Measurements from ENCODE around the gene CFAP61.

CFAP61 gene

GRCh38 chr20:20207291-20207690, 155.0 kb downstream of the CFAP61 start:
- H3K27ac ChIP-seq (ENCODE audit: low read length), result no peak overlapping the region
- WGBS (ENCODE audit: insufficient coverage, insufficient read length), result no CpG with 5 or more reads among the region's 6 CpGs
- H3K27me3 ChIP-seq (ENCODE audit: control insufficient read depth, insufficient read depth, low read length), result no peaks in the 10 kb centered on the region
- no peaks in the 10 kb centered on the region for H3K36me3 ChIP-seq (ENCODE audit: control insufficient read depth, insufficient read depth, low read length)
- no peaks in the 10 kb centered on the region for H3K9me3 ChIP-seq (ENCODE audit: control insufficient read depth, insufficient read depth, low read length)
- H3K4me3 ChIP-seq (ENCODE audit: low read length), result no peak overlapping the region
- no peaks in the 10 kb centered on the region for H3K4me1 ChIP-seq (ENCODE audit: control insufficient read depth, insufficient read depth, low read length)
- DNase-seq (ENCODE audit: low read depth, low spot score), result peak; percentile 25

GRCh38 chr20:20207872-20208271, 155.5 kb downstream of the CFAP61 start:
- no CpG with 5 or more reads among the region's 7 CpGs for WGBS (ENCODE audit: insufficient coverage, insufficient read length)

DNA sequence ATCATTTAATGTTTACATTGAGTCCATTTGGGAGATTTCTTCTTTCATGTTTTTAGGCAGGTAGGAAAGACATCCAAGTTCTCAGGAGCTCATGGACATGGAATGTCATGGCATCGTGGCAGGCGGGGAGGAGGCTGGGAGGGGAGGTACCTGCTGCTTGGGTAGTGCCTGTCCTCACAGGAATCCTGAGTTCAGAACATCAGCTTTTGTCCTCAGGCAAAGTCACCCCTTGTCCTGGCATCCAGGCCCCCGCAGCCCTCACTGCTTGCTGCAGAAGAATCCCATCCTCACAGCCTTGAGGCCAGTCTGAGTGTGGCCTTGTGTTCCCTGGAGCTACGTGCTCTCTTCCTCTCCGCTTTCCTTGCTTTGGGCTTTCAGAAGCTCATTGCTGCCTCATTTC, 157.4 kb downstream of the CFAP61 start:
- Histone ChIP-seq H3K4me1 (ENCODE audit: control insufficient read depth, insufficient read depth, low read length) (no peaks in the 10 kb centered on the region), H3K27ac (ENCODE audit: low read length) (no peak overlapping the region), H3K27me3 (ENCODE audit: control insufficient read depth, insufficient read depth, low read length) (no peaks in the 10 kb centered on the region), H3K36me3 (ENCODE audit: control insufficient read depth, insufficient read depth, low read length) (no peaks in the 10 kb centered on the region), H3K9me3 (ENCODE audit: control insufficient read depth, insufficient read depth, low read length) (no peaks in the 10 kb centered on the region), H3K4me3 (ENCODE audit: low read length) (no peak overlapping the region)
- WGBS (ENCODE audit: insufficient coverage, insufficient read length), result no CpG with 5 or more reads among the region's 5 CpGs
- DNase-seq (ENCODE audit: low read depth, low spot score), result no peak

More at GRCh38 chr20:20207872-20208271, 155.5 kb downstream of the CFAP61 start:
- no peak overlapping the region for H3K4me3 ChIP-seq (ENCODE audit: low read length)
- H3K4me1 ChIP-seq (ENCODE audit: control insufficient read depth, insufficient read depth, low read length), result no peaks in the 10 kb centered on the region
- H3K27me3 ChIP-seq (ENCODE audit: control insufficient read depth, insufficient read depth, low read length), result no peaks in the 10 kb centered on the region
- H3K36me3 ChIP-seq (ENCODE audit: control insufficient read depth, insufficient read depth, low read length), result no peaks in the 10 kb centered on the region
- no peak for DNase-seq (ENCODE audit: low read depth, low spot score)
- H3K9me3 ChIP-seq (ENCODE audit: control insufficient read depth, insufficient read depth, low read length), result no peaks in the 10 kb centered on the region
- H3K27ac ChIP-seq (ENCODE audit: low read length), result no peak overlapping the region

GRCh38 chr20:20210327-20210726, 158.0 kb downstream of the CFAP61 start:
- no peaks in the 10 kb centered on the region for H3K27me3 ChIP-seq (ENCODE audit: control insufficient read depth, insufficient read depth, low read length)
- no peak overlapping the region for H3K27ac ChIP-seq (ENCODE audit: low read length)
- no peak overlapping the region for H3K4me3 ChIP-seq (ENCODE audit: low read length)
- H3K9me3 ChIP-seq (ENCODE audit: control insufficient read depth, insufficient read depth, low read length), result no peaks in the 10 kb centered on the region
- no peak for DNase-seq (ENCODE audit: low read depth, low spot score)
- no CpG with 5 or more reads among the region's 5 CpGs for WGBS (ENCODE audit: insufficient coverage, insufficient read length)
- H3K36me3 ChIP-seq (ENCODE audit: control insufficient read depth, insufficient read depth, low read length), result no peaks in the 10 kb centered on the region
- H3K4me1 ChIP-seq (ENCODE audit: control insufficient read depth, insufficient read depth, low read length), result no peaks in the 10 kb centered on the region

DNA sequence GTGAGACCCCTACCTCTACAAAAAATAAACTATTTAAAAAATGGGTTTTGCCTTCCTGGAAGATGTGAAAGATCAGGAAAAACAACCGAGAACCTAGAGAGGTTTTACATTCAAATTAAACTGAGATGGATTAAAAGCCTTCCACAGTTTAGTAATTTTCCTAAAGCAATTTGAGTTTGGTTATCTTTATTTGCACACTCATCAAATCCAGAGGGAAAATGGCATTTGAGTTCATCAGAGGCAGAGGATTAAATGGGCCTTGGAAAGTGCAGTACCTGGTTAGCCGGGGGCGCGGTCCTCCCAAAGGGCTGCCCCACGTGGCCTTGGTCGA, 158.6 kb downstream of the CFAP61 start:
- Histone ChIP-seq H3K4me1 (ENCODE audit: control insufficient read depth, insufficient read depth, low read length) (no peaks in the 10 kb centered on the region), H3K27me3 (ENCODE audit: control insufficient read depth, insufficient read depth, low read length) (no peaks in the 10 kb centered on the region), H3K4me3 (ENCODE audit: low read length) (no peak overlapping the region), H3K9me3 (ENCODE audit: control insufficient read depth, insufficient read depth, low read length) (no peaks in the 10 kb centered on the region), H3K36me3 (ENCODE audit: control insufficient read depth, insufficient read depth, low read length) (no peaks in the 10 kb centered on the region), H3K27ac (ENCODE audit: low read length) (no peak overlapping the region)
- no CpG with 5 or more reads among the region's 6 CpGs for whole genome bisulfite sequencing (ENCODE audit: insufficient coverage, insufficient read length)
- DNase-seq (ENCODE audit: low read depth, low spot score), result no peak

DNA sequence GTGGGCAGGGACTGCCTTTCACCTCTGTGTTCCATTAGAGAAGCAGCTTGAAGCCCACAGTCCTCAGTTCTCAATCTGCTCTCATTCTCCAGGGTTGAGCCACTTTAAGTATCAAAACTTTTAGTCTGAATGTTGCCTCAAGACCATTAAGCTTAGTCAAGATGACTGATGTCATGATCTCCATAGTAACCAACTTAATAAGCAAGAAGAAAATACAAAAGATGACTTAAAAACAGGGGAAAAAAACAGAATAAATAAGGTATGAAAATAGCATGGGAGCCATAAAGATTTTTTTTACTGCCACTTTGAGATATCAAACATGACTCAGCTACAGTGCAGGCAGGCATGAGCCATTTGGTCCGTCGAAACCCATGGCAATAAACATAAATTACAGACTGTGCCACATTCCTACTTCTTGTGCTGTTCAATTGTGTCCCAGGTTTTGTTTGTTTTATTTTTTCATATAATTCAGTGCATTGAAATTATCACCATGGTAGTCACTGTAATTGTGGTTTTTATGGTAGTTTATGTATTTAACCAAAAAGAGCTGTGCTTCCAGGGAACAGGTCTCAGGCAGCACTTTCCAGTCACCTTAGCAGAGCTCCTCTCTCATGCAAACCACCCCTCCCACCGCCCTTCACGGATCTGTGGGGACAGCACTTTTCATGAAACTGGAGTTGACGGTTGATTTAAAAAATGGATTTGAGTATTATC, 159.1 kb downstream of the CFAP61 start:
- no peaks in the 10 kb centered on the region for H3K27me3 ChIP-seq (ENCODE audit: control insufficient read depth, insufficient read depth, low read length)
- no peak for DNase-seq (ENCODE audit: low read depth, low spot score)
- H3K9me3 ChIP-seq (ENCODE audit: control insufficient read depth, insufficient read depth, low read length), result no peaks in the 10 kb centered on the region
- H3K36me3 ChIP-seq (ENCODE audit: control insufficient read depth, insufficient read depth, low read length), result no peaks in the 10 kb centered on the region
- H3K4me3 ChIP-seq (ENCODE audit: low read length), result no peak overlapping the region
- H3K27ac ChIP-seq (ENCODE audit: low read length), result no peak overlapping the region
- H3K4me1 ChIP-seq (ENCODE audit: control insufficient read depth, insufficient read depth, low read length), result no peaks in the 10 kb centered on the region
- no CpG with 5 or more reads among the region's 5 CpGs for WGBS (ENCODE audit: insufficient coverage, insufficient read length)

- Histone ChIP-seq H3K4me1 (ENCODE audit: control insufficient read depth, insufficient read depth, low read length) (no peaks in the 10 kb centered on the region), H3K27ac (ENCODE audit: low read length) (no peak overlapping the region), H3K4me3 (ENCODE audit: low read length) (no peak overlapping the region), H3K9me3 (ENCODE audit: control insufficient read depth, insufficient read depth, low read length) (no peaks in the 10 kb centered on the region), H3K36me3 (ENCODE audit: control insufficient read depth, insufficient read depth, low read length) (no peaks in the 10 kb centered on the region), H3K27me3 (ENCODE audit: control insufficient read depth, insufficient read depth, low read length) (no peaks in the 10 kb centered on the region)
- DNase-seq (ENCODE audit: low read depth, low spot score), result no peak
- WGBS (ENCODE audit: insufficient coverage, insufficient read length), result no CpG with 5 or more reads among the region's 11 CpGs
These were observed 159.7 kb downstream of the CFAP61 start for GRCh38 chr20:20211988-20212518.

DNA sequence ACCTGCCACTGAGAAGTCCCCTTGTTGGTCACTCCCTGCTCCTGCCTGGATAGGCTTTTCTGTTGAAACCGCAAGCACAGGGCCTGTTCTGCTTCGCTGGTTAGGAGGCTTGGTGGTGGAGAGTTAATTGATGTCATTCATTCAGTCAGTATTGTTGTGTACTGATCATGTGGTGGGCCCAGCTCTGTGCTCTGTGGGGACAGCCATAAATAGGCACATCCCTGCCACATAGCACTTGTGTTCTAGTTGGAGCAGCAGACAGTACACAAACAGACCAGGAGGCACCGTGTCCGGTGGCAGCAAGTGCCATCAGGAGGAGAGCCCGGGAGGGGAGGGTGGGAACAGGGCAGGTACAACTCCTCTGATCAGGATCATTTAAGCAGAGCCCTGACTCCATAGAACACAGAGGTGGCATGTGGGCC, 160.4 kb downstream of the CFAP61 start:
- no peaks in the 10 kb centered on the region for H3K27me3 ChIP-seq (ENCODE audit: control insufficient read depth, insufficient read depth, low read length)
- H3K36me3 ChIP-seq (ENCODE audit: control insufficient read depth, insufficient read depth, low read length), result no peaks in the 10 kb centered on the region
- WGBS (ENCODE audit: insufficient coverage, insufficient read length), result no CpG with 5 or more reads among the region's 5 CpGs
- DNase-seq (ENCODE audit: low read depth, low spot score), result no peak
- H3K27ac ChIP-seq (ENCODE audit: low read length), result no peak overlapping the region
- no peaks in the 10 kb centered on the region for H3K9me3 ChIP-seq (ENCODE audit: control insufficient read depth, insufficient read depth, low read length)
- no peaks in the 10 kb centered on the region for H3K4me1 ChIP-seq (ENCODE audit: control insufficient read depth, insufficient read depth, low read length)
- H3K4me3 ChIP-seq (ENCODE audit: low read length), result no peak overlapping the region

- no peak for DNase-seq (ENCODE audit: low read depth, low spot score)
- no peak overlapping the region for H3K27ac ChIP-seq (ENCODE audit: low read length)
- H3K4me1 ChIP-seq (ENCODE audit: control insufficient read depth, insufficient read depth, low read length), result no peaks in the 10 kb centered on the region
- no peaks in the 10 kb centered on the region for H3K27me3 ChIP-seq (ENCODE audit: control insufficient read depth, insufficient read depth, low read length)
- no peaks in the 10 kb centered on the region for H3K9me3 ChIP-seq (ENCODE audit: control insufficient read depth, insufficient read depth, low read length)
- H3K4me3 ChIP-seq (ENCODE audit: low read length), result no peak overlapping the region
- H3K36me3 ChIP-seq (ENCODE audit: control insufficient read depth, insufficient read depth, low read length), result no peaks in the 10 kb centered on the region
- WGBS (ENCODE audit: insufficient coverage, insufficient read length), result no CpG with 5 or more reads among the region's 5 CpGs
These were observed 161.3 kb downstream of the CFAP61 start for GRCh38 chr20:20213526-20214121.

DNA sequence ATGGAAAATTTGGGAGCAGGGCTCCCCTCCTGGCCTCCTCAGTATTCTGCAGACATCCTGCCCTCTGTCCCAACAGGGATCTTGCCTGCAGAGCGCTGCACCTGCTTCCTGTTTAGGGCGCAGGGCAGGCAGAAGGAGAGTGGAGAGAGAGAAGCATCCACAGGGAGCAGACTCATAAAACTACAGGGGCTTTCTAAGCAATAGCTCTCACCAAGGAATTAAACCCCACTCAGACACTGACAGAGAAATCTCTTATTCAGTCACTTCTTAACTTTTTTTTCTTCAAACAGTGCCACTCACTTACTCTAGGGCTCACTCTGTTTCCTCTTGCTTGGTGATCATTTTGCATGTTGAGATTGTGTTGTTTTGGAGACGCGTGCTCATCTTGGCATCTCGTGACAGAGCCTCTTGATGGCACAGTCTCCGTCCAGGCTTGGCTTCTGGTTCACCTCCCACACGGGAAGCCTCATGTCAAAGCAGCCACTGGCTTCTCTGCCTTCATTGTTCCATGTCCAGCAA, 162.5 kb downstream of the CFAP61 start:
- no peak for DNase-seq (ENCODE audit: low read depth, low spot score)
- Histone ChIP-seq H3K4me3 (ENCODE audit: low read length) (no peak overlapping the region), H3K9me3 (ENCODE audit: control insufficient read depth, insufficient read depth, low read length) (no peaks in the 10 kb centered on the region), H3K27ac (ENCODE audit: low read length) (no peak overlapping the region), H3K27me3 (ENCODE audit: control insufficient read depth, insufficient read depth, low read length) (no peaks in the 10 kb centered on the region), H3K36me3 (ENCODE audit: control insufficient read depth, insufficient read depth, low read length) (no peaks in the 10 kb centered on the region), H3K4me1 (ENCODE audit: control insufficient read depth, insufficient read depth, low read length) (no peaks in the 10 kb centered on the region)
- no CpG with 5 or more reads among the region's 7 CpGs for WGBS (ENCODE audit: insufficient coverage, insufficient read length)
